DMS114 treated with DMSO at 0.1 percent for 48 hours (cell line): ENCODE results near the gene RARB.

ENCODE experiments used
- DNase-seq: peaks from one replicate; lab custom pipeline; 2025; ENCODE audit not compliant: unreplicated experiment; lab: John Stamatoyannopoulos, UW

Gene RARB

DNA sequence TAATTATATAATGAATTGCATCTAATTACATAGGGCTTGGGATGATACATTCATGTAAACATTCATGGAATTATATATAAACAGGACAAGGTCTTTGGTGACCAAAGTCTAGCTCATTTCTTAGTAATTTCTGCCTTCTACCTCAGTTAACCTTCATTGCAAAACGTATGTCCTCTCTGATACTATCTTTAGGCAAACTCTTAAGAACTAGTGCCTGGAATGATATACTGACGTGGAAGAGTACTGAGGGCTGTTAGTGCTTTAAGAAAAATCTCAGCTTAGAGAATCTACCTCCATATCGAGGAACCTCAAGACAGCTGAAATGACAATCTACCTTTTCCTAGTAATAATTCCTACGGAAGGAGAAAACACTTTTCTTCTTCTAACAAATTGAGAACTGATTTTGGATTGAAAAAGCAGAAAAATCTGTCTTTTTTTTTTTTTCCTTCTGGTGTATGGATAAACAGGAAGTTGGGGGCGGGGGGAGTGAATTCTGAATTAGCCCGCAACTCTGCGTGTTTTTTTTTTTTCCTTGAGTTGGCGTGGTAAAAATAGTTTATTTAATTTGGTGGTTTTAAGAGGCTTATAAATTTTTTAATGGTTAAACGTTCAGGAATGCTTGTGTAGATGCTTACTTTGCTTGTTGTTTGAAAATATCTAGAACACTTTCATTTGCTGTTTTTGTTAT is 43.2 kb downstream of the RARB start:
- no peak for DNase-seq

DNA sequence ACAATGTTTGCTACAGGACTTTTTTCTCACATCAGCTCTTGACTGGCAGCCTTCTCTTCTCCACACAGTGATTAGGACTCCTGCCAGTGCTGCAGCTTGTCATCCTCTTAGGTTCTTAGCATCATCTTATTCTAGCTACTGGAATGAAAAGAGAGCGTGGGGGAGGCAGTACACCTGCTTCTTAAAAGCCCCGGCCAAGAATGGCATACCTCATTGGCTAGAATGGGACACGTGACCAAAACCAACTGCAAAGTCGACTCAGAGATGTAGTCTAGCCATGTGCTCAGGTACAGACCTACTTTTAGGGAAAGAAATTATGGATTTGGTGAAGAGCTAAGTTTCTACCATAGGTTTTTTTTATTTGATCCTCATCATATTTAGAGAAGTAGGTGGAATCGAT is 44.1 kb downstream of the RARB start:
- no peak for DNase-seq

DNA sequence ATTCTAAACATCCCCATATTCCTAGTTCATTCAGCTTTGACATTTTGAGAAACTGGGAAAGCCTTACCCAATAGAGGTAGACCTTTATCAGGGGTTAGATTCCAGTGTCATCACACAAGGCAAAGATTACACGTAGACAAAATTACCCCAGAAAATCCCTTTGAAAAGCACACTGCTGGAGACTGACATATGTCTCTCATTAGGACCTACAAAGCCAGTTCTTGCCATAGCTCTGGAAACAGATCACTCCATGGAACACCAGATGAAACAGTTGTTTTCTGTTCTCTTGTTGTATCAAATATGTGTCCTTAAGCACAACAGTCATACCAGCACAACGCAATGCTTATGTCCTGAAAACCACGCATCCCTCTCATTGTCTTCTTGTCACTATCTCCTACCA is 44.7 kb downstream of the RARB start:
- DNase-seq, result no peak

DNA sequence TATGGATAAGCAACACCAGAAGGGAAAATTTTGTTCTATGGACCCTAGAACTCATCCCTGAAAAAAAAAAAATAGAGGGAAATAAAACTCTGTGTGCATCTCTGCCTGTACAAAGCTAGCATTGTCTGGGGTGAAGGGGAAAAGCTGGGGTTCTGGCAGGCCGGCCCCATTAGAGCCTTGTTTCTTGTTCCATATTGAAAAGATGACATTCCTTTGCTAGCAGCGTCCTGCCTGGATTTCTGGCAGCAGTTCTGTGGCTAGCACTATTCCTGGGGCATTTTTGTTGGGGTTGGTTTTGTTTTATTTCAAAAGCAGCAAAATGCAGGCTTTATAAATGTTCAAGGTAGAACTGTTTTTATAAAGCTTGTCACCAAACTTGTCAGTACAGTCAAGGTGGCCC is 45.2 kb downstream of the RARB start:
- DNase-seq, result no peak

DNA sequence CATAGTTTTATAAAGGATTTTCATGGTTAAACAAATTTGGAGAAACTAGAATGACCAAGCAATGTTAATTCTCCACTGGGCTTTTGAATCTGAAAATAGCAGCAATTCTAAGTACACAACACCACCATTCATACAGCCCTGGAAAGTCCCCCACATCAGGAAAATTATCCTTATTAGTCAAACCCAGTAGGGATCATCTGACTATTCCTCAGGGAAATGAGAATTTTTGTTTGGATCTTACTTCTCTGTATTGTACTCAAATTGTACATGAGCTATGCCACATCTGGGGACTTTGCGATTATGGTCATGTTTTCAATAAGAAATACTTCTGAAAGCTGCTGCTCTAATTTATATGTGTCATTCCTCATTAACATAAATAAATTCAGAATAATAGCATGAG is 46.0 kb downstream of the RARB start:
- no peak for DNase-seq

DNA sequence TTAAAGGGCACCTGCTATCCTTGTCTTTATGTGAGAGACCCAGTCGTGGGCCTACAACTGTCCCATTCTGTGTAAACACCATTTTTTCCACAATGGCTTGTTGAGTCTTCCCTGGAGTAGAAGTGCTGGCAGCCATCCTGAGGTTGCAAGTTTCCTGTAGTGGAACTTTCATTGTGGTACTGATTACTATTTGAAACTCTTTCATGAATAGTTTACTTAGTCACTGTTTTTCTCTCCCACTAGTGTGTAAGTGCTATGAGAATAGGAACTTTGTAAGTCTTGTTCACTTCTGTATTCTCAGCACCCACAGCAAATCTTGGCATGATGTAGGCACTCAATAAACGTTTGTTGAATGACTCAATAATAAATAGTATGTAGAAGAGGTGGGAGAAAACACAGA is 48.6 kb downstream of the RARB start:
- no peak for DNase-seq

DNA sequence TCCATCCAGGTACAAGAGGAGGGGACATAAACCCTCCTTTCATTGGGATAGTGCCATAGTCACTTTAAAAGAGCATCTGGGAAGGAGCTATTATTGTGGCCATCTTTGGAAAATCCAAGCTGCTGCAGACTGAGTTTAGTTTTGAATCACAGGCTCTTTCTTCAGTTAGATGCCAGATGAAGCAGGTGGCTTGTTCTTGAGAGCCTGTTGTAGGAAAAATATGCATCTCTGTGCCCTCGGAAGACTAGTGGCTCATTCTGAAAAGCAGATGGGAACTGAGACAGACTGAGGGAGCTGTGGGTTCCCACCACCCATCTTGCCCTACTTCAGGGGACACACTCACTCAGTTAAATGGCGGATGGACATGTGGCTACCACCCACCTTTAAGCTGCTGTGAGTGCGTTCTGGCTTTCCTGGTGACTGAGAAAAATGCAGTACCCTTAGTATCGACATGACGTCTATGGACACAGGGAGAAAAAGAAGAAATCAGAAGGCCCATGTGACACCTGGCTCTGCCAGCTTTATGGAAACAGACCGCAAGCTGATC is 50.2 kb downstream of the RARB start:
- DNase-seq, result no peak

DNA sequence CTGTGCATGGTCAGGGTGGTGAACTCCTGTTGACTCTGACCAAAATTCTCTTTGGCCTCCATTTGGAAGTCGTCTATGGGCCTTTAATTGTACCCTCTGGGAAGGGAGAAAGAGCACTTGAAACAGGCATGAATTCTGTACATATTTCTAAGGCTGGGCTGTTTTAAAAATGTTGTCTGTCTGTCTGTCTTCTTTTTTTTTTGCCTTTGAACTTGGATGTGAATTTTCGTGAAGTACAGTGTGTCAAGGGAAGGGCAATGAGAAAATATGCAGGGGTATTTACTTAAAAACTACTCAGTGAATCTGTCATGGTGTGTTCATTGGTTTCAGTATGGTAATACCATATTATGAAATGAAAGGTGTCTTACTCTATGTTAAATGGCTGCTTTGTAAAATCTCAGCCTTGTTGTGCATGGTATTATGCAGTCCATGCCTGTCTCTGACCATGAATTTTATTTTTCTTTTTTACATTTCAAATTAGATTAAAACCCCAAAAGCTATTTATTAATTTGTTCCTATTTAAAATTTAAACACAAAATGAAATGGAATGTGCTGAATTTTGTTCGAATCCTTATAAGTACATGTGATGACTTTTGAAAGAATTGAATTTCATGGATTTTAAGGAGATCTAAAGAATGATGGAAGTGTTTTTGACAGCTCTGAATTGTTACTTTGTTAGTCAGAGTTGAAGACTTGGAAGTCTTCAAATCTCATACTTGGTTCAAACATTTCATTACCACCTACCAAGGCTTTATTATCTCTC is 51.1 kb downstream of the RARB start:
- DNase-seq, result no peak

DNA sequence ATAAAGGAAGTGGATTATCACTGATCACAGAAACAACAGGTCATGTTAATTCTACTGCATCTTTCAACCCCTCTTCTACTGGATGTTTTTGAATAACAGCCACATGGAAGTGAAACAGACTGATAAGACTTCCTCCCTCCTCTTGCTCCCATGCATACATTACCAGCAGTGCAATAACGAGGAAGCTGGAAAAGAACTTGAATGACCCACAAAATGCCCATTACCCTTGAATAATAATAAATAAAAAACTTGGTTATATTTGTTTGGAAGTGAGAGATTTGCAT is 51.6 kb downstream of the RARB start:
- no peak for DNase-seq

DNA sequence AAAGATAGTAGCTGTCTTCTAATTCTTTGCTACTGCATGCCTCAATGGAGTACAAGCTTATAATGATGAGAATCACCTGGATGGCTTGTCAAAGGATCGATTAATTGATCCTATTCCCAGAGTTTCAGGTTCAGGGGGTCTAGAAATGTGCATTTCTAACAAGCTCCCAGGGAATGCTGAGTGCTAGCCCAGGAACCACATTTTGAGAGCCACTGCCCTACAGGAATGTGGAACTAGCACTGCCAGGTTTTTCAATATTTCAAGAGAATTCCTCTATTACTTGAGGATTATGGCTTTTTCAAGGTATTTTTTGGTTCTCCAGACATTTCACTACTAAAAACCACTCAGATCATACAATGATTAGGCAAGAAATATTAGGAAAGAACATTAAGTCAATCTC is 52.7 kb downstream of the RARB start:
- DNase-seq, result no peak

DNA sequence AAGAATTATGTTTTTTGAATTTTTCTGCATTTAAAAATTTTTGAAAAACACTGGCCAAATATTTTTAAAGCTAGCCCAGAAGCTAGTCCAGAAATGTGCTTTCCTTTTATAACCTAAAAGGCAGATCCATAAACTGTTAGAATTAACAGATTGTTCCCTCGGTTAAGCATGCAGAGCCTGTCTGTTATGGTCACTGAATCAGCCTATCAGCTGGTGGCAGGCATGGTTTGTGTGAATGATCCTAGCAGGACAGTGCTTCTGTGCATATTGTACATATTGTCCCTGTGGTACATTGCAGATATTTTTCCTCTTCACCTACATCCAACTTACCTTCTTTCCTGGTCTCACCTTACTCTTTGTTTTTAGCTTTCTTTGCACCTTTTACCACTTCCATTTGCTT is 53.3 kb downstream of the RARB start:
- DNase-seq, result no peak

DNA sequence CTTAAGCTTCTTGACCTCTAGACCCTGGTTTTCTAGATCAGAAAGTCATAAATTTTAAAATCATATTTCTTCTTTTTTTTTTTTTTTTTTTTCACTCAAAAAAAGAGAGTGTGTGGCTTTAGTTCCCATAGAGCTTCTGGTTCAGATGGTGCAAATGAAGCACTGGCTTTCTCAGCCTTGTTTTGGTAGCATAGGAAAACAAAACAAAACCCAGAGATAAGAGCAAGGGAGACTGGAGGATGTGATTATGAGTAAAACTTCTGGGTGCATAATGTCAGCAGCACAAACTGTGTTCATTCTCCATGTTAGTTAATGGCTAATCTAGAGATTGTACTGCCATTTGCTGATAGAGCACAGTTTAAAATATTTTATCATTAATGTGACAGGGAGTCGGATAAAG is 55.4 kb downstream of the RARB start:
- DNase-seq, result no peak

DNA sequence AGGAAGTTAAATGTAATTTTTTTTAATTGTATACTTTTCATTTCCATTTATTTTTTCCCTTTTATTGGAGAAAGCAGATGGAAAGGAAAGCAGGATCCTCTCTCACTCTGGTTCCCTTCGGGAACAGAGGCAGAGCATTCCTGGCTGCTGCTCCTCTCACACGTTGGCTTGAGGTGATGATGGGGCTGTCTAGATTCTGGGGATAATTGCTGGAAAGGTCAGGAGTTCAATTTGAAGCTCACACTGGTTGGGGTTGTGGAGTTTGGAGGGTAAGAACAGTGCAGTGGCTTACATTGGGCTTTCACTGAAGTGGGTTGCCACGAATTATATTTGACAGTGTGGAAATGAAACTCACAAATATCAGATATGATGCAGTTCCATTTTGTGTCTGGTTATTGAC is 57.6 kb downstream of the RARB start:
- DNase-seq, result no peak

DNA sequence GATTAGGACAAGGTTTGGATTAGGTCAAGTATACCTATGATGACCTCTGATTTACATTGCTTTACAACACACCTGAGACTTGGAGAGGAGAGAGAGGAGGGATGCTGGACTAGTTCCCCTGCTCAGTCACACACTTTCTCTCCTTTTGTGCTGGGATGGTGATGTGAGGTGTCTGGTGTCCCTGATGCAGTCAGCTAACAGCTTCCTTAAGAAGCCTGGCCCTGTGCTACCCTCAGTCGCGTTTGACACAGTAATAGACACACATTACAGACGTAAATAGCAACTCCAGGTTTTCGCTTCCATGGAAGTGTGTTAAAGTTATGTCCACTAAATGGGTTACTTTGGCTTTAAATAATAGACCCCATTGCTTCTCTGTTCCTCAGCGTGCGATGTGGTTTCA is 58.9 kb downstream of the RARB start:
- no peak for DNase-seq

DNA sequence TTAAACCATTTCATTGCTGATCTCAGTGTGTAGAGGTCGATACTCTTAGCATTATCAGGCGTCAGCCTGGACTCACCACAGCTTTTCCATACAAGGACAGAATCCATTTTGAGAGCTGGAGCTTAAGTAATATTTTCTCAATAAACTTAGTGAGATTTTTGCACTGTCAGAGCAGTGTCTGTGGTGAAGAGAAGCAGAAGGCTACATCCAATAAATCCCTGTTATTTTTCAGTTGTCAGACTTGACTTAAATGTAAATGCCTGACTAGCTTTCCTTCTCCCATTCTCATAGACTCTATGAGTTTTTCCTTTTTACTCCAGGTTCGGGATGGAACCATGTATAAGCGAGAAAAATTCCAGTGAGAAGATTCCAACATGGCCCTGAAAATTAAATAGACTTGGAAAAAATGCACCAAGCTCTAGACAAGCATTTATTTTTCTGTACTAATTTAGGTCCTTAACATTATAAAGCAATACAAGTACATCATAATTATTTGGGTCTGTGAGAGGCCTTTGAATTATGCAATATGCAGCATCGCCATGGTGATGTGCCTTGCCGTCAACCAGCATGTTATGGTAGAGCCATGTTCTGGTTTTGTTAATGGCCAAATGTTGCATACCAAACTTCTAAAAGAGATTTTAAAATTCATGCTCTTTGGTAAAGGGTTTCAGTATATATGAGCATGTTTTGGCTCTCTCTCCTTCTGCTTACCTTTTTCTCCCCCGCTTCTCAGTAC is 62.0 kb downstream of the RARB start:
- DNase-seq, result no peak

DNA sequence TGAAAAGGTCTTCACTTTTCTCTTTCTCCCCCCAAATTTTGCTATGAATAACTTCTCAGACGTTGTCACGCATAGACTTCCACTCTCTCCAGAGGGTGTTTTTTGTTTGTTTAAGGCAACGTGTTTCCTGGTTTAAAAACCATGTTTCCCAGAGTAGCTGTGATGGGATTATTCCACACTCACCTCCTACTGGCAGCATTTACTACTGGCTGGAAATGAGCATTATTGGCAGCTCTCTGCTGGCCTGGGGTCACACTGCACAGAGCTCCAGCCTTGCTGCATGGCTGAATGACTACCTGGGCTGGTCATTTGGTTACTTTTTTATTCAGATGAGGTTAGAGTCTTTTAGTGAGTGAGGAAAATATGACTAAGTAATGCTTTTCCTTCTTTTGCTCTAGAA is 65.2 kb downstream of the RARB start:
- no peak for DNase-seq

DNA sequence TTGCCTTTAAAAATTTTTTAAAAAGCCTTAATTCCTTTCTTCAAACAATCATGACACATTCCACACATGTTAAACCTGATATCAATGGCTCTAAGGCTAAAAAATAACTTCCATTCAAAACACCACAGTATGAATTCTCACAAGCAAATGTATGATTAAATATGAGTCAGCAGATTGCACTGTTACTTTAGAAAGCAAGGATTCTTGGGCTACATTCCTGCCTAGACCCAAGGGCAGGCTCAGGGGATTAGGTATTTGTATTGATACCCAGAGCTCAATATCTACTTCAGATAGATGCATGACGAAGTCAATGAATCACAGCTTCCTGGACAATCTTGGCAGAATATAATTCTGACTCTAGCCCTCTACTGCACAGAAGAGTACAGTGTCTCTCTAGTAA is 65.7 kb downstream of the RARB start:
- DNase-seq, result no peak

DNA sequence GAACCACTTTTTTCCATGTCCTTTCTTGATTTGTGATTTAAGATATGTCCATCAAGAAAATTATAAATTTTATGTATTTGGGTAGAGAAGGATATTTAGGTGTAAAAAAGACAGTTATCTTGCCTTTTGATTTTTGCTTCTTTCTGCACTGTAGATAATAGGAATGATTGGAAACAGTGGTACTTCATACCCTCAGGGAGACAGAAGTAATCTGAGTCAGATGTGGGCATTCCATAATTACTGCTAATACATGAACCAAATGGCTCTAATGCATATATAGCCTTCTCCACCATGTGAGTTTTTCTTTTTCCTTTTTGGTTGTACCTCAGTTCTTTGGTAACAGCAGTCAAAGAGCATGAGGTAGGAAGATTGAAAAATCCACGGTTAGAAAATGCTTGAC is 67.2 kb downstream of the RARB start:
- DNase-seq, result no peak

DNA sequence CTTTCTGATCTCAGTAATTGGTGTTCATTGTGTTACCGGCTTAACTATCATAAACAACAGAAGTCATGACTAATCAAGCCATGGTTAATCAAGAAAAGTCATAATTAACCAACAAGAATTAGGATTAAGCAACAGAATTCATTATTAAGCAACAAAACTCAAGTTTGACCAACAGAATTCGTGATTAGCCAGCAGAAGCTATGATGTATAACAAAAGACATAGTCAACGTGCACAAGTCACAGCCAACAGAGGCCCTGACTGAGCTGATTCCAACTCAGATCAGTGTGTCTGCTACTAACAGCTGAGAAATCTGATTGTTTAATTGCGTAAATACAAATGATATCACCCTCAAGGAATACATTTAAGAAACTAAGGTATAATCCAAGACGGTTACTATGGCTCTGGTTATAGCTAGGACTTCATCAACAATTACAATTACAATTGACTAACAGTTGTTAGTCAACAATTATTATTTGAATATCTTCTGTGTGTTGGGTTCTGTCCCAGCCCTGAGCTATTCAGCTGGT is 67.7 kb downstream of the RARB start:
- DNase-seq, result no peak

DNA sequence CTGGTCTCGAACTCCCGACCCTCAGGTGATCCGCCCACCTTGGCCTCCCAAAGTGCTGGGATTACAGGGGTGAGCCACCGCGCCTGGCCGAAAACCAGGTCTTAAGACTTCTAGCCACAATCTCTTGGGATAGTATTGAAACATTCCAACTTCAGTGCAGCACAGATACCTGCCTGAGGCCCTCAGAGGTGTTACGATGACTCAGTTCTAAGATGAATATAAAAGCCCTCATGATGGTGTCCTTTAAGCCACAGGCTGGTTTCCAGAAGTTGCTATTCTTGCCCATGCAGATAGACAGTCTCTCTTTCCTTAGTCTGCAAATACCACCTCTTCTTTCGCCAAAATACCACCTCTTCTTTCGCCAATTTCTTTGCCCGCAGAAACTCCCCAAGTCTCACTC is 69.0 kb downstream of the RARB start:
- no peak for DNase-seq

DNA sequence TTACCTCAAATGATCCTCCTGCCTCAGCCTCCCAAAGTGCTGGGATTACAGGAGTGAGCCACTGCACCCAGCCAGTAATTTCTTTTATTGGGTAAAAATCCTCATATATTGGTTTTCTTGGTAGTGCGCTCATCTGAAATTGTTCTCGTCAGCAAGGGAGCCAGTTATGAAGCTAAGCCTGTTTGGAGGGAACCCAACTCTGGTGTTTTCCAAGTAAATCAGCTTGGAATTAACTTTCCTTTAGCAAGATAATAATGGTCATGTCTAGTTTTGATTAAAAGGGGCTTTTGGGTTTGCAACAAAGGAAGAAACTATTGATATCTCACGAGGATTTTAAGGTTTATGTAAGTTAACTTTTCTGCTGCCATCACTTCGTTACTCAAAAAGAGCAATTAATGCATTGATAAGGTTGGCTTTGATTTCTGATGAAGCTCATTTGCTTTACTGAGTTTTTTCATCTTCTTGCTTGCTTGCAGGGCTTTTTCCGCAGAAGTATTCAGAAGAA is 72.7 kb downstream of the RARB start:
- DNase-seq, result no peak

DNA sequence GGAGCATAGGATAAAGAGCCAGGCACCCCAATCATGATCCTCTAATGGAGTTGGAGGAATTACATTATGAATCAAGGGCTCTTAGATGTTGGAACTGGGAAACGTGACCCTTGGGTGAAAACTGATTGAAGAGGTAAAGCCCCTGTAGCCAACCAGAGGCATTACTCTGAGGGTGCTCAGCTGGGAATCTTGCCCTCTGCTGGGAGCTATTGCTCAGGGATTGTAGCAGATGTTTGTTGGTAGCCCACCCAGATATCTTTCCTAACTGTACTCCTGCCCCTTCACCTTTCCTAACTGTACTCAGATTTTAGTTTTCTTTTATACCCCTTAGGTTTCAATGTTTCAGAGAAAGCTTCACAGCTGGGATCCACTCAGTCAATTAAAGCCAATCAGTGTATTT is 74.2 kb downstream of the RARB start:
- no peak for DNase-seq
